HG02970 (cell line): ENCODE results near the gene KRTAP5-5.
"Not testable (repeated sequence)": the region's sequence is repeated elsewhere in the genome, so short reads cannot be mapped to it uniquely, and the experiment has no call there.

ENCODE experiments used
- ATAC-seq: cut with Tn5 transposase; IDR thresholded peaks from one replicate; pipeline ENCODE4 v1.9.1; 2021; ENCODE audit warnings: mild to moderate bottlenecking, moderate library complexity, moderate number of reproducible peaks; ENCODE audit not compliant: unreplicated experiment, low FRiP score

KRTAP5-5 gene

DNA sequence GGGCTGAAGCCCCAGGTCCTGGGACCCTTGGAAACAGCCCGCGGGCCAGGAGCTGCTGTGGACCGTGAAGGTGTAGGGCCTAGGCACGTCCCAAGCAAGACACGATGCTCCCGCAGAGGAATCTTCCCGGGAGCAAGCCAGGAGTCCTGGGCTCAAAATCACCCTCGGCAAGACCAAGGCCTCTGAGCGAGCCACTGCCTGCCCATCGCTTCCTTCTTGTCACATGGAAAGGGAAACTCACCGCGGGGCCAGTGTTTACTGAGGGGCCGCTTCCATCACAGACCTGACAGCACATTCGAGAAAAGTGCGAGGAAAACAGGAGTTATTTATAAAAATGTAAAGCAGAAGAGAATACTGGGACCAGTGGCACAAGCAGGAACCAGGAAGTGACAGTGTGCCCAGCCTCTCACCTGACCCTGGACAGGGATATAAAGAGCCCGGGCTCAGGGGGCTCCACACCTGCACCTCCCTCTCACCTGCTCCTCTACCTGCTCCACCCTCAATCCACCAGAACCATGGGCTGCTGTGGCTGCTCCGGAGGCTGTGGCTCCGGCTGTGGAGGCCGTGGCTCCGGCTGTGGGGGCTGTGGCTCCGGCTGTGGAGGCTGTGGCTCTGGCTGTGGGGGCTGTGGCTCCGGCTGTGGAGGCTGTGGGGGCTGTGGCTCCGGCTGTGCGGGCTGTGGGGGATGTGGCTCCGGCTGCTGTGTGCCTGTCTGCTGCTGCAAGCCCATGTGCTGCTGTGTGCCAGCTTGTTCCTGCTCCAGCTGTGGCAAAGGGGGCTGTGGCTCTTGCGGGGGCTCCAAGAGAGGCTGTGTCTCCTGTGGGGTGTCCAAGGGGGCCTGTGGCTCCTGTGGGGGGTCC lies at the start of gene KRTAP5-5:
Gene KRTAP5-5, plus strand, starts transcription at position 450 of the 860 bp plus-strand sequence. Its CDS starts 66 bp downstream, at position 516.
- no peak for ATAC-seq

GRCh38 chr11:1581976-1582375 lies 47.6 kb upstream of the KRTAP5-5 start:
- ATAC-seq, result no peak

GRCh38 chr11:1582909-1583308 lies 46.7 kb upstream of the KRTAP5-5 start:
- ATAC-seq, result not testable (repeated sequence)

DNA sequence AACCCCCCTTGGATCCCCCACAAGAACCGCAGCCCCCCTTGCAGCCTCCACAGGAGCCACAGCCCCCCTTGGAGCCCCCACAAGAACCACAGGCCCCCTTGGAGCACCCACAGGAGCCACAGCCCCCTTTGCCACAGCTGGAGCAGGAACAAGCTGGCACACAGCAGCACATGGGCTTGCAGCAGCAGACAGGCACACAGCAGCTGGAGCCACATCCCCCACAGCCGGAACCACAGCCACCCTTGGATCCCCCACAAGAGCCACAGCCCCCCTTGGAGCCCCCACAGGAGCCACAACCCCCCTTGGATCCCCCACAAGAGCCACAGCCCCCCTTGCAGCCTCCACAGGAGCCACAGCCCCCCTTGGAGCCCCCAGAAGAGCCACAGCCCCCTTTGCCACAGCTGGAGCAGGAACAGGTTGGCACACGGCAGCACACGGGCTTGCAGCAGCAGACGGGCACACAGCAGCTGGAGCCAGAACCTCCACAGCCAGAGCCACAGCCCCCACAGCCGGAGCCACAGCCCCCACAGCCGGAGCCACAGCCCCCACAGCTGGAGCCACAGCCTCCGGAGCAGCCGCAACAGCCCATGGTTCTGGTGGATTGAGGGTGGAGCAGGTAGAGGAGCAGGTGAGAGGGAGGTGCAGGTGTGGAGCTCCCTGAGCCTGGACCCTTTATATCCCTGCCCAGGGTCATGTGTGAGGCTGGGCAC lies 44.8 kb upstream of the KRTAP5-5 start, which contains the start of gene KRTAP5-1:
Gene KRTAP5-1, minus strand, starts transcription at position 623 of the 710 bp plus-strand sequence. Its CDS starts 34 bp downstream, at position 589.
- not testable (repeated sequence) for ATAC-seq

DNA sequence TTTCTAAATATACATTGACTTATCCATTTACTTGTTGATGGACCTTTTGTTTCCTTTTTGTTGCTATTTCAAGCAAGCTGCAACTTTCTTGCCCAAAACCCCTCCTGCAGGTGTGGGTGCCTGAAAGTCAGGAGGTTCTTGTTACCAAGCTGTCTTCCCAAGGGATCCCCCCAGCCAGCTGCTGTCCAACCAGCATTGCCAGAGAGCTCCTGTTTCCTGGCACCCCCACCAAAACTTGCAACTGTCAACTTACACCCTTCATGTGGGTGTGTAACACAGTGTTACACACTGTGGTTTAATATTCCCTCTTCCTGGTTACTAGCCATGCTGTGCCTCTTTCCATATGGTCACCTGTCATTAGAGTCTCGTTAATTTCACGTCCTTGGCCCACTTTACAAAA lies 42.9 kb upstream of the KRTAP5-5 start:
- ATAC-seq, result no peak

DNA sequence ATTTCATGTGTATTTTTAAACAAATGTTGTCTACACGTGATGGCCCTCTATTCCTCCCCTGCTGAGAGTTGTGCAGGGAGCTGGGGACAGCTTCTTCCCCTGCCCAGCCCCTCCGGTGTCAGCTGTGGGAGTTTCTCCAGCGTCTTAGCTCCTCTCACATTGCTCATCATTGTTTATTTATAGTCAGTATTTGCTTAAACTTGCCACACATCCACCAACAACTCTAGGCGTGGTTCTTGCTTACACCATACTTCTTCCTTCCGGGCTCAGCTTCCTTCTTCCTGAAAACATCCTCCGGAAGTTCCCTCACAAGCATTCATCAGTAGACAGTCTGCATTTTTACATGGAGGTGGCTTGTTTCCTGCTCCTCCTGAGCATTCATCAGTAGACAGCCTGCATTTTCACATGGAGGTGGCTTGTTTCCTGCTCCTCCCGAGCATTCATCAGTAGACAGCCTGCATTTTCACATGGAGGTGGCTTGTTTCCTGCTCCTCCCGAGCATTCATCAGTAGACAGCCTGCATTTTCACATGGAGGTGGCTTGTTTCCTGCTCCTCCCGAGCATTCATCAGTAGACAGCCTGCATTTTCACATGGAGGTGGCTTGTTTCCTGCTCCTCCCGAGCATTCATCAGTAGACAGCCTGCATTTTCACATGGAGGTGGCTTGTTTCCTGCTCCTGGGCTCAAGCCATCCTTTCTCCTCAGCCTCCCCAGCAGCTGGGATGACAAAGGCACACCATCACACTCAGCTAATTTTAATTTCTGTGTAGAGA lies 40.2 kb upstream of the KRTAP5-5 start:
- ATAC-seq, result not testable (repeated sequence)

DNA sequence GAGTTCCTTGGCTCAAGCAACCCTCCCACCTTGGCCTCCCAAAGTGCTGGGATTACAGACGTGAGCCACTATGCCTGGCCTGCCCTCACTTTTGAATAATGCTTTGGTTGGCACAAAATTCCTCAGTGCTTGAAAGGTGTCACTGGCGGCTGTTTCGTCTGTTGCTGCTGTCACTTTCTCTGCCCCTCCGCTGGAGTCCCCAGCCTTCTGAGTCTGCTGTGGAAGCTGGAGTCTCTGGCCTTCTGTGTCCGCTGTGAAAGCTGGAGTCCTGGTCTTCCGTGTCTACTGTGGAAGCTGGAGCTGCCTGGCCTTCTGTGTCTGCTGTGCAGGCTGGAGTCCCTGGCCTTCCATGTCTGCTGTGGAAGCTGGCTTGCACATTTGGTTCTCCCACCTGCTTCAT lies 39.6 kb upstream of the KRTAP5-5 start:
- ATAC-seq, result no peak

GRCh38 chr11:1592628-1593027 lies 36.9 kb upstream of the KRTAP5-5 start:
- no peak for ATAC-seq

DNA sequence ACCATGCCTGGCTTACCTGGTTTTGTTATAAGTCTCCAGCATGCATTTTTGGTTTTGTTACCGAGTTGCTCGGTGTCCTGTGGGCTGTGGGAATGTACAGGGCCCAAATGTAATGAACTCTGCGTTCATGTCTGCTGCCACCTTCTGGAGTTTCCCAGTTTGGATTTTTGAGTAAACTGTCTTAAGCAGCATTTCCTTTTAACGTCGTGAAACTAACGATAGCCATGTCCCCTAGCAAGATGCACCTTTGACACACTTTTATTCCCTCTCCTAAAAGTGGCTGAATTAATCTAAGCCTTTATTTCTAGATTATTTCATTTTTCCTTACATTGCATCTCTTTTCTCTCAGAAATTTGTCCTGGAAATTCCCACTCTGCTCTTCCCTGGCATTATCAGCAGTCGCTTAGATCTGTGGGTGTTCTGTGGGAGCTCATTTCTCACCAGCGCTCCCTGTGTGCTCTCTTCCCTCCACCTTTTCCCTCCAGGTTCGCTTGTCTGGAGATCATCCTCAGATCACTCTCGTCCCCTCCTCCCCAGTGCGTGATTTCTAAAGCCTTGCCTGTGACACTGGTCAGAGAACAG lies 33.5 kb upstream of the KRTAP5-5 start:
- not testable (repeated sequence) for ATAC-seq

GRCh38 chr11:1596576-1597121 lies 32.9 kb upstream of the KRTAP5-5 start:
- ATAC-seq, result not testable (repeated sequence)

- ATAC-seq, result no peak
These were observed 32.1 kb upstream of the KRTAP5-5 start for GRCh38 chr11:1597331-1597993.

GRCh38 chr11:1597994-1598380 lies 31.6 kb upstream of the KRTAP5-5 start, which contains the start of gene KRTAP5-2:
Gene KRTAP5-2, minus strand, starts transcription at chr11:1598294. Its CDS starts 44 bp downstream, at chr11:1598250.
- no peak for ATAC-seq

GRCh38 chr11:1598406-1598805 lies 31.2 kb upstream of the KRTAP5-5 start:
- ATAC-seq, result not testable (repeated sequence)

DNA sequence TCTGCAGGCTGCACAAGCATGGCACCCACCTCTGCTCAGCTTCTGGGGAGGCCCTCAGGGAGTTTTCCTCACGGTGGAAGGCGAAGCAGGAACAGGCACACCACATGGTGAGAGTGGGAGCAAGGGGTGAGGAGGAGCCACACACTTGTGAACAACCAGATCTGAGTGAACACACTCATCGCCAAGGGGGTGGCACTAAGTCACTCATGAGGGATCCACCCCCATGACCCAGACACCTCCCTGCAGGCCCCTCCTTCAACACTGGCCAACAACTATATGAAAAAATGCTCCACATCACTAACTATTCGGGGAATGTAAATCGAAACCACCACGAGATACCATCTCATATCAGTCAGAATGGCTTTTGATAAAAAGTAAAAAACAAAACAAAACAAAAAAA lies 30.8 kb upstream of the KRTAP5-5 start:
- ATAC-seq, result no peak

GRCh38 chr11:1600626-1601025 lies 28.9 kb upstream of the KRTAP5-5 start:
- no peak for ATAC-seq

DNA sequence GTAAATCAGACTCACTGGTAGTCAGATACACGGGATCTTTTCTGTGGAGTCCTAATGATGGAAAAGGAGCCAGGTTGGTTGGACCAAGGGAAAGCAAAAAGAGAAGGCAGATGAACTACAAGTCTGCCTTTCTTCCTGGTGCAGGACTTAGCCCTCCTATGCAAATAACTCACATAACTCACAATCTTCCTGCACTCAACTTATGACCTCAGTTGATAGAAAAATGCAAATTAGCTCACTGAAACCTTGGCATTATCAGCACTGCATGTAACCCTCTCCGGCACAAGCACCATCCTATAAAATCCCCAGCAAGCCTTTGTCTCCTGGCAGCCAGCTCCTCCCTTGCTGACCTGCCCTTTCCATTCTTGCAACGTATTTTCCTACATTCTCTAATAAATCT lies 27.9 kb upstream of the KRTAP5-5 start:
- ATAC-seq, result not testable (repeated sequence)

DNA sequence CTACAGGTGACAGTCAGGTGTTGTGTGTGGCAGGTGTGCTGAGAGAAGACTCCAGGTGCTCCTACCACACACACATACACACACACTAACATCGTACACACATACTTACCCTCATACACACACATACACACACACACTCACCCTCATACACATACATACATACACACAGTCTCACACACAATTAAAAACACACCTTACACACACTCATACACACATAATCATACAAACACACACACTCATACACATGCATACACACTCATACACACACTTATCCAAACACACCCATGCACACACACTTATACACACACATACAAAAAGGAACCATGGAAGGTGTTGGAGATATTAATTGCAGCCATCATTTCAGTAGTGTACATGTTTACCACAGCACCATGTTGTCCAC lies 25.9 kb upstream of the KRTAP5-5 start:
- ATAC-seq, result no peak

DNA sequence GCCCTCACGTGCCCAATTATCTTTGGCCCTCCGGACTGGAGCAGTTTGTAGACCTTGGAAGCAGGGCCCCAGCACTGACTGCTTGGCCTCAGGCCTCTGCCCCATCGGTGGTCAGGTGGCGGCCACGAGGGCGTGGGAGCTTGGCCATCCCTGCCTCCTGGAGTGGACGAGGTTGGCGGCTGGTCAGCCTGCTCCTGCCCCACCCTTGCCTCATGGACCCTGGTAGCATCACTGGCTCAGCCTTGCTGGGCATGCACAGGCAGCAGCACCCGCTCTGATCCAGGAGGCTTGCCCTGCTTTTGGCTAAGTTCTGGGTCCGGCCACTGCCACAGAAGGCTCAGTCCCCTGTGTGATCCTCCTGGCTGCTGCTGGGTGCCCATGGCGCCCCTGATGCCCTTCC lies 25.4 kb upstream of the KRTAP5-5 start:
- ATAC-seq, result no peak

DNA sequence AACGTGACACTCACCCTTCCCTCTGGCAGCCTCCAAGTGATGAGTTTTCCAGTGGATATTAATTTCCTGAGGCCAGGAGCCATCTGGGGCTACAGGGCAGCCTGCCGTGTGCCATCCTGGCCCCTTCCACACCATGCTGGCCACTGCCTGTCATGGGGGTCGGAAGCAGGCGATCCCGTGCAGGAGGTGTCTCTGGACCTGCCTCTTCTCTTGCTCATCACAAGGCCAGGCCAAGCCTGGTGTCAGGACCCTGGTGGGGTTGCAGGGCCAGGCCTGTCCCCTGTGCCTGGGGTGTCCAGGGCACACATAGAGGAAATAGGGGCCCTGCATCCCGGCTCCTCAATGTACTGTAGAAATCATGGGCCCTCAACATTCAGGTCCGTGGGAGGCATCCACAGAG lies 24.9 kb upstream of the KRTAP5-5 start:
- ATAC-seq, result no peak
